ENCODE results near the gene ICA1L. TPM values are rescaled to one million over a fixed set of nuclear protein-coding genes. Genes with fewer than 3 reads are reported as not detected.
"Not testable (repeated sequence)": the region's sequence is repeated elsewhere in the genome, so short reads cannot be mapped to it uniquely, and the experiment has no call there.

Gene ICA1L
- total RNA-seq, 2 experiments from 2014 or later: 1.5 to 1.6 TPM

DNA sequence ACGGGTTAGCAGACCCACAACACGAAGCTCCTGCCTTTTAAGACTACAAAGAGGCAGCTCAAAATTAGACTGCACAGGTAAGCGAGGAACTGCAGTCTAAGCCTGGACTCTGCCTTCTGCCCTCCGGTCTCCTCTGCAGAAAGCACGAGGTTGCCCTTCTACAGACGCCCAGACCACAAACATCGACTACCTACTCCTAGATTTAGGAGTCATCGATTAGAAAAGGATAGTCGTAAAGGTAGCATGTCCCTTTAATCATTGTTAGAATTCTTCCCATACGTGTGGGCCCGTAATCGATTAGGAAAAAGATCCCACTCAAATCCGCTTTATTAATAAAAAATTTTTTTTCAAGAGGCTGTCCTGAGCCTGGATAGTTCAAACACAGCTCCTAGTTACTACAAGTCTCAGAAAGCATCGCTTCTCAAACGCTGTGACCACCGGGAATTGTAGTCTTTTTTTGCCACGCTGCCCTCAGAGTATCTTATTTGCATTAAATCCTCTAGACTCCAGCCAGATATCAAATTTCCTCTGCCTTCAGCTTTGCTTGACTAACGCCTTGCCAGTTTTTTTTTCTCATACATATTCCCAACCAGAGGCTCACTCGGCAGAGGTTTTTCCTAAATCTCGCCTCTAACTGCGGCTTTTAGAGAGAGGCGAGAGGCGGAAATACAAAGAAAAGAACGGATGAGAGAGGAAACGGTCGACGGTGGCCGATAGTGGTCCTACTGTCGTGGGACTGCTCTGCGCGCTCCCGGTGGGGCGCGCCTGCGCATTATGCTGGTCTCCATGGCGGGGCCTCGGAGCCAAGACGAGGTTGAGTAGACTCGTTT is 40.2 kb upstream of the ICA1L start, which contains the start of the genes CARF and WDR12:
CARF (plus strand) TSS at position 764 of the 830 bp plus-strand sequence. CDS start 29,628 bp downstream, outside the sequence.
WDR12 (minus strand) TSS at position 162 of the 830 bp plus-strand sequence. CDS start 197 bp downstream, outside the sequence.
- Histone ChIP-seq H3K27me3 (ENCODE audit: control insufficient read depth in 1 of 2, insufficient read depth in 2 of 2, low read length in 2 of 2) (no peaks in the 10 kb centered on the region), H3K9me3 (ENCODE audit: control insufficient read depth in 1 of 2, insufficient read depth in 1 of 2, low read length in 2 of 2) (no peaks in the 10 kb centered on the region), H3K27ac (ENCODE audit: low read depth in 1 of 2, low read length in 2 of 2) (peak within 1 kb of the TSS; percentile 72 to 85), H3K36me3 (ENCODE audit: insufficient read depth, low read length) (peaks cover 3% of the 10 kb centered on the region), H3K4me3 (ENCODE audit: low read length) (peak within 1 kb of the TSS; percentile 79), H3K4me1 (ENCODE audit: insufficient read depth, low read length) (peaks cover 9% of the 10 kb centered on the region)
- H3K27me3 Mint-ChIP-seq: no peaks in the 10 kb centered on the region
- peak; percentile 81 for ATAC-seq (ENCODE audit: poor library complexity)
- TF ChIP-seq CTCF (IDR thresholded peaks at IDR 0.05): no peak
- ChIA-PET POLR2A (interaction anchor here (0.6 to 2.7 kb wide), 15 partner anchors 8 to 829 kb away, joined by 3 to 31 read pairs (median 4); partner anchors contain the start of genes CYP20A1, FAM117B, ICA1L and NBEAL1), CTCF (interaction anchor here (1.1 kb wide), 1 partner anchor 41 kb away, joined by 6 read pairs; no protein-coding TSS in a partner anchor)
- peak; percentile 80 to 95 (median 86) for DNase-seq
- peaks cover 40% of the 10 kb centered on the region for H3K4me1 Mint-ChIP-seq (ENCODE audit: low read depth)
- H3K36me3 Mint-ChIP-seq (ENCODE audit: low read depth): peaks cover 25% of the 10 kb centered on the region
- peak within 1 kb of the TSS; percentile 90 for H3K27ac Mint-ChIP-seq
- intact Hi-C loops (cut with DNase I, micrococcal nuclease): loop anchor here (2.0 to 5.0 kb wide), 3 partner anchors 101 to 327 kb away; partner anchors contain the start of genes CYP20A1 (in 2 of the 2) and NBEAL1 (in 1 of the 2)
- H3K4me3 Mint-ChIP-seq: peak within 1 kb of the TSS; percentile 98
- H3K9me3 Mint-ChIP-seq: no peaks in the 10 kb centered on the region

DNA sequence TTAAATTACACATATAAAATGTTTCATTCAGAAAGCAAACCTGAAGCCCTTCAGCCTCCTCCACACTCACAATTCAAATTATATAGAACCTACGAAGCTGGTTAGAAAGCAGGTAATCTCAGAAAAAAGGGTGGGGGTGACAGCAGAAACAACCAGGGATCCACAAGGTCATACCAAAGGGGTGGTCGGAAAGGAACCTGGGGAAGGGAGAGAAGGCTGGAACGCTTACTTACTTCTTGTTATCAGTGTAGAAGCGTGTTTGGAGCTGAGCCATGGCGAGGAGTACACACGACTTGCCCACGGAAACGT is 39.6 kb upstream of the ICA1L start:
- peaks cover 9% of the 10 kb centered on the region for H3K4me1 ChIP-seq (ENCODE audit: insufficient read depth, low read length)
- peak overlapping the region; percentile 98 for H3K4me3 Mint-ChIP-seq
- no peaks in the 10 kb centered on the region for H3K9me3 Mint-ChIP-seq
- peak overlapping the region; percentile 40 to 85 for H3K27ac ChIP-seq (ENCODE audit: low read depth in 1 of 2, low read length in 2 of 2)
- DNase-seq (peak in 1 of 14 experiments; percentile 1), ATAC-seq (ENCODE audit: poor library complexity) (peak; percentile 28)
- ChIA-PET CTCF (interaction anchor here (1.1 kb wide), 1 partner anchor 40 kb away, joined by 6 read pairs; no protein-coding TSS in a partner anchor), POLR2A (interaction anchor here (0.6 to 2.7 kb wide), 15 partner anchors 8 to 829 kb away, joined by 3 to 31 read pairs (median 4); partner anchors contain the start of genes CYP20A1, FAM117B, ICA1L and NBEAL1)
- H3K4me3 ChIP-seq (ENCODE audit: low read length): peak overlapping the region; percentile 79
- no peaks in the 10 kb centered on the region for H3K27me3 ChIP-seq (ENCODE audit: control insufficient read depth in 1 of 2, insufficient read depth in 2 of 2, low read length in 2 of 2)
- intact Hi-C loops (cut with DNase I, micrococcal nuclease): loop anchor here (2.0 to 5.0 kb wide), 3 partner anchors 101 to 328 kb away; partner anchors contain the start of genes CYP20A1 (in 2 of the 2) and NBEAL1 (in 1 of the 2)
- no peaks in the 10 kb centered on the region for H3K9me3 ChIP-seq (ENCODE audit: control insufficient read depth in 1 of 2, insufficient read depth in 1 of 2, low read length in 2 of 2)
- TF ChIP-seq CTCF (IDR thresholded peaks at IDR 0.05): no peak
- H3K27ac Mint-ChIP-seq: peak overlapping the region; percentile 90
- peaks cover 40% of the 10 kb centered on the region for H3K4me1 Mint-ChIP-seq (ENCODE audit: low read depth)
- no peaks in the 10 kb centered on the region for H3K27me3 Mint-ChIP-seq
- H3K36me3 Mint-ChIP-seq (ENCODE audit: low read depth): peaks cover 30% of the 10 kb centered on the region
- peaks cover 3% of the 10 kb centered on the region for H3K36me3 ChIP-seq (ENCODE audit: insufficient read depth, low read length)

DNA sequence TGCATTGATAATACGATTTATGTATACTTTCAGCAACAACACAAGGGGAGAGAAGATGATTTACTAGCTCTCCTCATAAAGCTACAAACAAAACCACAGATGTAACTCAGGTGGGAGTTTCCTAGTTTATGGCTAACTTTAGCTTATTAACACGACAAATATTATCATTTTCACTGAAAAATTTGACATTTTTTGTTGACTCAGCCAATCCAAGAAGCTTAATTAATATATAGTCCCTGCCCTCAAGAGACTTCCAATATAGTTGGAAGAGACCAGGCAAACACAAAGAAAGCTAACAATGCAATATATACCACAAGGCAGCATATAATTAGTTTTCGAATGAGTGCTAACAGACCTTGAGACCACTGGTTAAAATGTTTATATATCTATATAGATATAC is 39.1 kb upstream of the ICA1L start:
- ChIA-PET POLR2A (interaction anchor here (0.9 to 2.7 kb wide), 9 partner anchors 9 to 830 kb away, joined by 3 to 31 read pairs (median 5); partner anchors contain the start of genes CYP20A1, FAM117B, ICA1L and NBEAL1), CTCF (interaction anchor here (0.6 to 0.9 kb wide), 2 partner anchors 20 to 328 kb away, joined by 3 read pairs; partner anchors contain the start of gene CYP20A1)
- Histone ChIP-seq H3K27me3 (ENCODE audit: control insufficient read depth in 1 of 2, insufficient read depth in 2 of 2, low read length in 2 of 2) (no peaks in the 10 kb centered on the region), H3K4me3 (ENCODE audit: low read length) (peak overlapping the region; percentile 79), H3K36me3 (ENCODE audit: insufficient read depth, low read length) (peaks cover 3% of the 10 kb centered on the region), H3K4me1 (ENCODE audit: insufficient read depth, low read length) (peaks cover 9% of the 10 kb centered on the region), H3K27ac (ENCODE audit: low read depth in 1 of 2, low read length in 2 of 2) (no peak overlapping the region), H3K9me3 (ENCODE audit: control insufficient read depth in 1 of 2, insufficient read depth in 1 of 2, low read length in 2 of 2) (no peaks in the 10 kb centered on the region)
- no peak for ATAC-seq (ENCODE audit: poor library complexity)
- Mint-ChIP-seq H3K4me1 (ENCODE audit: low read depth) (peaks cover 40% of the 10 kb centered on the region), H3K9me3 (no peaks in the 10 kb centered on the region), H3K4me3 (peak overlapping the region; percentile 98), H3K36me3 (ENCODE audit: low read depth) (peaks cover 33% of the 10 kb centered on the region), H3K27ac (peak overlapping the region; percentile 90), H3K27me3 (no peaks in the 10 kb centered on the region)
- TF ChIP-seq CTCF (IDR thresholded peaks at IDR 0.05): no peak
- intact Hi-C loops (cut with DNase I, micrococcal nuclease): loop anchor here (2.0 to 5.0 kb wide), 3 partner anchors 102 to 328 kb away; partner anchors contain the start of genes CYP20A1 (in 2 of the 2) and NBEAL1 (in 1 of the 2)
- no peak for DNase-seq

DNA sequence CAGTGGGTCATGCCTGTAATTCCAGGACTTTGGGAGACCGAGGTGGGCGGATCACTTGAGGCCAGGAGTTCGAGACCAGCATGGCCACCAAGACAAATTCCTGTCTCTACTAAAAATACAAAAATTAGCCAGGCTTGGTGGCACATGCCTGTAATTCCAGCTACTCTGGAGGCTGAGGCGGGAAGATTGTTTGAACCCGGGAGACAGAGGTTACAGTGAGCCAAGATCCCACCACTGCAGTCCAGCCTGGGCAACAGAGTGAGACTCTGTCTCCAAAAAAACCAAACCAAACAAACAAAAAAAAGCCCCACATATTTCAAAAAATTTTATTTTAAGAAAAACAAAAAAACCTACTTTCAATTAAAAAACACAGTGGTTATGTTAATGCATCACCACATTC is 38.7 kb upstream of the ICA1L start:
- ChIA-PET CTCF (interaction anchor here (0.6 to 0.9 kb wide), 2 partner anchors 19 to 329 kb away, joined by 3 read pairs; partner anchors contain the start of gene CYP20A1), POLR2A (interaction anchor here (1.1 to 2.7 kb wide), 5 partner anchors 9 to 328 kb away, joined by 3 to 31 read pairs (median 17); partner anchors contain the start of genes CYP20A1, FAM117B and ICA1L)
- not testable (repeated sequence) for H3K27ac Mint-ChIP-seq; H3K4me1 ChIP-seq (ENCODE audit: insufficient read depth, low read length); H3K9me3 Mint-ChIP-seq; H3K36me3 ChIP-seq (ENCODE audit: insufficient read depth, low read length); H3K27me3 ChIP-seq (ENCODE audit: control insufficient read depth in 1 of 2, insufficient read depth in 2 of 2, low read length in 2 of 2); H3K27ac ChIP-seq (ENCODE audit: low read depth in 1 of 2, low read length in 2 of 2); ATAC-seq (ENCODE audit: poor library complexity); H3K27me3 Mint-ChIP-seq; DNase-seq; H3K4me3 ChIP-seq (ENCODE audit: low read length); H3K9me3 ChIP-seq (ENCODE audit: control insufficient read depth in 1 of 2, insufficient read depth in 1 of 2, low read length in 2 of 2)
- intact Hi-C loops (cut with DNase I, micrococcal nuclease): loop anchor here (2.0 to 5.0 kb wide), 3 partner anchors 102 to 329 kb away; partner anchors contain the start of genes CYP20A1 (in 2 of the 2) and NBEAL1 (in 1 of the 2)
- peaks cover 38% of the 10 kb centered on the region for H3K36me3 Mint-ChIP-seq (ENCODE audit: low read depth)
- peaks cover 40% of the 10 kb centered on the region for H3K4me1 Mint-ChIP-seq (ENCODE audit: low read depth)
- peak overlapping the region; percentile 98 for H3K4me3 Mint-ChIP-seq

Data from CD4-positive, alpha-beta T cell (primary cell).